Panc1 (cell line): ENCODE data around the gene HOXC9.

Experiments used
- POLR2AphosphoS5 ChIP-seq: IDR thresholded peaks from 2 replicates; pipeline ENCODE4 v1.6.1; 2012; ENCODE audit warnings: mild to moderate bottlenecking, low read depth, low read length, moderate library complexity
- SIN3A ChIP-seq: IDR thresholded peaks from 2 replicates; pipeline ENCODE4 v1.6.1; 2012; ENCODE audit warnings: low read depth, mild to moderate bottlenecking, low read length, moderate library complexity, borderline replicate concordance; ENCODE audit not compliant: insufficient read depth
- TCF7L2 ChIP-seq: IDR thresholded peaks from 2 replicates; pipeline ENCODE4 v1.6.1; 2011; ENCODE audit warnings: mild to moderate bottlenecking, low read depth, low read length, inconsistent platforms
- TF ChIP-seq, protein P1 (sequence below): fragments of 450-650 bp; IDR thresholded peaks from 2 replicates; pipeline ENCODE4 v1.5.1; 2017; ENCODE audit warnings: mild to moderate bottlenecking
- TF ChIP-seq, protein P2 (sequence below), 2 experiments: IDR thresholded peaks; 2 replicates each; pipeline ENCODE4 v1.6.1; 2011 to 2012; ENCODE audit warnings: low read depth in 2 of 2, control low read depth in 1 of 2, low read length in 1 of 2, mild to moderate bottlenecking in 1 of 2, moderate library complexity in 1 of 2; ENCODE audit not compliant: insufficient read depth in 1 of 2

DNA sequence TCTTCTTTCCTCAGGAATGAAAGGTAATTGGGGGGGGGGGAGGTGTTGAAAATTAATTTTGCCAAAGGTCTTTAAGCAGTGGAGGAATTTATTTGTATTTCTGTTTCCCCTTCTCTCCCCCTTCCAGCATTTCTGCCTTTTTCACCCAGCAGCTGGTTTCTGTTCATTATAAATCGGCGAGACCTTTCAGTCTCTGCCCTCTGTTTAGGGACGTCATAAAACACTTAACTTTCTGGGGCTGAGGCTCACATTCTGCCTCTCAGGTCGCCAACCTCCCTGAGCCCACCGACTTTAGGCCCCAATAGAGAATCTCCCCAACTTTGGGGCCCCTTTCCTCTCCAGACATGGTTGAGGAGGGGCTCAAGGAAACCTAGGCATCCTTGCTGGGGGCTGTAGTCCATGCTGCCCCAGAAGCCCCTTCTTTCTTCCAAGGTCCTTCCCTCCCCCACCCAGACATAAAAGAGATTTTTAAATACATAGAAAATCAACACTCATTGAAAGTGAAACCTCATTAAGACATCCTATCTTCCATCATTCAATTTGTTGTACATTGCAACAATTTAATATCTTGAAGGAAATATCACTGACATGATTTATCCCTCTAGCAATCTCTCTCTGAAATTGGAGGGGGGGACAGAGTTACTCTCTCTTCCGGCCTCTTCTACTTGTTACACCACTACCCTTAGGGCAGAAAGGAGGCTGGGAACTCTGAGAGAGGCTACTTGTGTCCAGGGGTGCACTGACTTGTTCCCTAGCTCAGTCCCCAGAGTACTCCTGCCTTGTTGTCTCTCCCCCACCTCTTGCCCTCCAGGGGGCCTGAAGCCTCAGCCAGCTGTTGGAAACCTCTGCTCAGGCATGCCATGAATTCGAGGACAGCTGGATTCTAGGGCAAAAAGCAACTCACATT is 25.8 kb downstream of the HOXC9 start:
- TF ChIP-seq, protein P1, sequence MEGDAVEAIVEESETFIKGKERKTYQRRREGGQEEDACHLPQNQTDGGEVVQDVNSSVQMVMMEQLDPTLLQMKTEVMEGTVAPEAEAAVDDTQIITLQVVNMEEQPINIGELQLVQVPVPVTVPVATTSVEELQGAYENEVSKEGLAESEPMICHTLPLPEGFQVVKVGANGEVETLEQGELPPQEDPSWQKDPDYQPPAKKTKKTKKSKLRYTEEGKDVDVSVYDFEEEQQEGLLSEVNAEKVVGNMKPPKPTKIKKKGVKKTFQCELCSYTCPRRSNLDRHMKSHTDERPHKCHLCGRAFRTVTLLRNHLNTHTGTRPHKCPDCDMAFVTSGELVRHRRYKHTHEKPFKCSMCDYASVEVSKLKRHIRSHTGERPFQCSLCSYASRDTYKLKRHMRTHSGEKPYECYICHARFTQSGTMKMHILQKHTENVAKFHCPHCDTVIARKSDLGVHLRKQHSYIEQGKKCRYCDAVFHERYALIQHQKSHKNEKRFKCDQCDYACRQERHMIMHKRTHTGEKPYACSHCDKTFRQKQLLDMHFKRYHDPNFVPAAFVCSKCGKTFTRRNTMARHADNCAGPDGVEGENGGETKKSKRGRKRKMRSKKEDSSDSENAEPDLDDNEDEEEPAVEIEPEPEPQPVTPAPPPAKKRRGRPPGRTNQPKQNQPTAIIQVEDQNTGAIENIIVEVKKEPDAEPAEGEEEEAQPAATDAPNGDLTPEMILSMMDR = peak; percentile 11
- TF ChIP-seq POLR2AphosphoS5 (no peak), SIN3A (no peak), TCF7L2 (no peak)
- TF ChIP-seq, protein P2, sequence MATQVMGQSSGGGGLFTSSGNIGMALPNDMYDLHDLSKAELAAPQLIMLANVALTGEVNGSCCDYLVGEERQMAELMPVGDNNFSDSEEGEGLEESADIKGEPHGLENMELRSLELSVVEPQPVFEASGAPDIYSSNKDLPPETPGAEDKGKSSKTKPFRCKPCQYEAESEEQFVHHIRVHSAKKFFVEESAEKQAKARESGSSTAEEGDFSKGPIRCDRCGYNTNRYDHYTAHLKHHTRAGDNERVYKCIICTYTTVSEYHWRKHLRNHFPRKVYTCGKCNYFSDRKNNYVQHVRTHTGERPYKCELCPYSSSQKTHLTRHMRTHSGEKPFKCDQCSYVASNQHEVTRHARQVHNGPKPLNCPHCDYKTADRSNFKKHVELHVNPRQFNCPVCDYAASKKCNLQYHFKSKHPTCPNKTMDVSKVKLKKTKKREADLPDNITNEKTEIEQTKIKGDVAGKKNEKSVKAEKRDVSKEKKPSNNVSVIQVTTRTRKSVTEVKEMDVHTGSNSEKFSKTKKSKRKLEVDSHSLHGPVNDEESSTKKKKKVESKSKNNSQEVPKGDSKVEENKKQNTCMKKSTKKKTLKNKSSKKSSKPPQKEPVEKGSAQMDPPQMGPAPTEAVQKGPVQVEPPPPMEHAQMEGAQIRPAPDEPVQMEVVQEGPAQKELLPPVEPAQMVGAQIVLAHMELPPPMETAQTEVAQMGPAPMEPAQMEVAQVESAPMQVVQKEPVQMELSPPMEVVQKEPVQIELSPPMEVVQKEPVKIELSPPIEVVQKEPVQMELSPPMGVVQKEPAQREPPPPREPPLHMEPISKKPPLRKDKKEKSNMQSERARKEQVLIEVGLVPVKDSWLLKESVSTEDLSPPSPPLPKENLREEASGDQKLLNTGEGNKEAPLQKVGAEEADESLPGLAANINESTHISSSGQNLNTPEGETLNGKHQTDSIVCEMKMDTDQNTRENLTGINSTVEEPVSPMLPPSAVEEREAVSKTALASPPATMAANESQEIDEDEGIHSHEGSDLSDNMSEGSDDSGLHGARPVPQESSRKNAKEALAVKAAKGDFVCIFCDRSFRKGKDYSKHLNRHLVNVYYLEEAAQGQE (IDR thresholded peaks at IDR 0.05; ENCODE audit: insufficient read depth in 1 of 2, low read depth in 2 of 2, low read length in 1 of 2) = no peak
